Measurements from ENCODE around the gene RMI1.

RMI1 gene

DNA sequence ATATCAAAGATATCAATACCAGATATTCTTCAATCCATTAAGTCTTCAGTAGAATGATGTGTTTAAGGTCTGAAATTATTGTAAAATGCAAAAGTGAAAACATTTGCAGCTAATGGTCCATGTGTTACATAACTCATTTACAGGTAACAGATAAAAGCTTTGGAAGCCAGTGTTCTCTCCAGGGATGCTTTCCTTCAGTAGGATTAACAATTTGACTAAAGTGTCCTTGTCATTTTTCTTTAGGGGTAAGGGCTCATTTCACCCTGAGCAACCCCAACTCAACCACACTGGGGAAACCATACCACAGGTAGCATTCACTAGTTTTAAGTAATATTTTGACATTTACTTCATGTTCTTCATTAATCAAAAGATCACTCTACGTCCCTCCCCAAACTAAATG, 13.5 kb upstream of the RMI1 start:
- no peak for FAIRE-seq
- no peak for TF ChIP-seq CTCF (IDR thresholded peaks at IDR 0.05; ENCODE audit: insufficient read depth, missing control alignments)
- no peak for DNase-seq (ENCODE audit: insufficient read length, low spot score)

GRCh38 chr9:83969602-83970001, 11.0 kb upstream of the RMI1 start:
- DNase-seq (ENCODE audit: insufficient read length, low spot score) (no peak), FAIRE-seq (no peak)
- TF ChIP-seq CTCF (IDR thresholded peaks at IDR 0.05; ENCODE audit: insufficient read depth, missing control alignments): no peak

GRCh38 chr9:83971485-83971884, 9.1 kb upstream of the RMI1 start:
- TF ChIP-seq CTCF (IDR thresholded peaks at IDR 0.05; ENCODE audit: insufficient read depth, missing control alignments): no peak
- no peak for FAIRE-seq
- no peak for DNase-seq (ENCODE audit: insufficient read length, low spot score)

DNA sequence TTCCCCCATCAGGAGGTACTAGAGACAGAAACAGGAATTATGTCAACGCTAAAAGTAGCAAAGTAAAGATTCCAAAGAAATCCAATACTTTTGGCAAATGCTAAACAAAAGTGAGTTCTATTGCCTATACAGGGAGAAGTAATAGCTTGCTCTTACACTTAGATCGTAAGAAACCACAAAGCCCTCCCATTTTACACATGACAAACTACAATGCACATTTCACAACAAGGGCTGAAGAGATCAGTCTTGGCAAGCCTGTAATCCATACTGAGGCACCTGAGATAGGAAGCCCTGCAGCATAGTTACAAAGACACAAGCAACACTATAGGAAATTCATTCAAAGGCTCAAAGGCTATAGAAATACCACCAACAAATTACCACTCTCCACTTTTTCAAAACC, 8.3 kb upstream of the RMI1 start:
- TF ChIP-seq CTCF (IDR thresholded peaks at IDR 0.05; ENCODE audit: insufficient read depth, missing control alignments): no peak
- FAIRE-seq (no peak), DNase-seq (ENCODE audit: insufficient read length, low spot score) (no peak)

GRCh38 chr9:83975300-83975699, 5.3 kb upstream of the RMI1 start:
- DNase-seq (ENCODE audit: insufficient read length, low spot score) (no peak), FAIRE-seq (no peak)
- no peak for TF ChIP-seq CTCF (IDR thresholded peaks at IDR 0.05; ENCODE audit: insufficient read depth, missing control alignments)

GRCh38 chr9:83976372-83976771, 4.2 kb upstream of the RMI1 start:
- no peak for TF ChIP-seq CTCF (IDR thresholded peaks at IDR 0.05; ENCODE audit: insufficient read depth, missing control alignments)
- no peak for FAIRE-seq
- no peak for DNase-seq (ENCODE audit: insufficient read length, low spot score)

DNA sequence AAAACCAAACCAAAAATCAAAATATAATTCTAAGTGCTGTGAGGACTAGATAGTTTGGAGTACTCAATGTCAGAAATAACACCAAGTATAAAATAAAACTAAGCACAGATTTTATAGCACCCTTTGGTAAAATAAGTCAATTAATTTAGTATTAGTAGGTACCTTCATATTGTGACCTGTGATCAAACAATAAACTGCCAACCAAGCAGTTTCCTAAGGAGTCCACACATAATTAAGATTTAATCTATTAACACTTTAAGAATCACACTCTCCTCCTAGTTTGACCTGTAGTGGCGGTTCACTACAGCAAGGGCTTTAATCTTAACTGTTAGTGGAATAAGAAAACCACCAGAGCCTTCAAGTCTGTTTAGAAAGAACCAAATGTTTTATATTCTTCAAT, 3.4 kb upstream of the RMI1 start:
- TF ChIP-seq CTCF (IDR thresholded peaks at IDR 0.05; ENCODE audit: insufficient read depth, missing control alignments): no peak
- DNase-seq (ENCODE audit: insufficient read length, low spot score): no peak
- FAIRE-seq: no peak
